GM12878 (cell line): Measurements from ENCODE around the gene NSMCE1. TPM values are rescaled to one million over a fixed set of nuclear protein-coding genes. Genes with fewer than 3 reads are reported as not detected.

Source experiments
- ATAC-seq: fragments of 200-7000 bp; cut with Tn5 transposase; 3 replicates; pipeline ENCODE4 v1.9.1; 2020; ENCODE audit warnings: mild to moderate bottlenecking, moderate library complexity
- BruUV-seq: library from RNA; stranded (reverse); fragments of 400-500 nt; replicated peaks from 2 replicates; lab custom pipeline; 2021; lab: Mats Ljungman, UMichigan
- CTCF ChIA-PET: fragments of 300-600 bp; sonication (Branson Sonifier 250); formaldehyde crosslinking; extraction: SDS; loops from one replicate; lab custom pipeline; 2021; ENCODE audit warnings: inconsistent platforms; lab: Yijun Ruan, JAX
- POLR2A ChIA-PET: fragments of 350-600 bp; formaldehyde crosslinking; extraction: SDS; loops from one replicate; lab custom pipeline; 2021; ENCODE audit warnings: inconsistent platforms; lab: Charles Lee
- RAD21 ChIA-PET: fragments of 300-600 bp; sonication (Branson Sonifier 250); formaldehyde crosslinking; loops from one replicate; lab custom pipeline; 2023; ENCODE audit warnings: antibody characterized with exemption; ENCODE audit not compliant: unreplicated experiment; lab: Charles Lee
- SMC1A ChIA-PET: fragments of 300-600 bp; sonication (Branson Sonifier 250); formaldehyde crosslinking; loops from one replicate; lab custom pipeline; 2023; ENCODE audit not compliant: unreplicated experiment, uncharacterized antibody; lab: Charles Lee
- DNase-seq: peaks from one replicate; pipeline ENCODE4 v3.0.0-alpha.2; 2011; ENCODE audit warnings: low read depth, low spot score
- FAIRE-seq: peaks from 3 replicates; lab custom pipeline; 2011; peaks lifted over from hg19 to GRCh38; lab: Jason Lieb, UNC
- H2AFZ ChIP-seq: 2 replicates; pipeline ENCODE4 v1.6.0; 2011; ENCODE audit warnings: low read depth, low read length, control low read depth; ENCODE audit not compliant: control insufficient read depth
- H3K27ac ChIP-seq: 2 replicates; pipeline ENCODE4 v1.5.1; 2011; ENCODE audit warnings: control low read depth; ENCODE audit not compliant: control insufficient read depth, insufficient read depth
- H3K27me3 ChIP-seq, 2 experiments: replicated peaks in 1 of 2; 2 replicates each; pipeline versions ENCODE4 v1.6.0 to v1.6.1; 2011; ENCODE audit warnings: low read length in 1 of 2; ENCODE audit not compliant: control insufficient read depth in 2 of 2, insufficient read depth in 2 of 2
- H3K36me3 ChIP-seq, 2 experiments: 2 replicates each; pipeline ENCODE4 v1.5.1; 2011; ENCODE audit warnings: low read length in 1 of 2; ENCODE audit not compliant: control insufficient read depth in 2 of 2, insufficient read depth in 2 of 2
- H3K4me1 ChIP-seq: 2 replicates; pipeline ENCODE4 v1.6.1; 2011; ENCODE audit warnings: mild to moderate bottlenecking, low read length, moderate library complexity, mixed read lengths; ENCODE audit not compliant: control insufficient read depth, insufficient read depth
- H3K4me2 ChIP-seq: 2 replicates; pipeline ENCODE4 v1.6.0; 2011; ENCODE audit warnings: control low read depth; ENCODE audit not compliant: control insufficient read depth, insufficient read depth
- H3K4me3 ChIP-seq: fragments of 200-600 bp; sonication (generic); 2 replicates; pipeline ENCODE4 v1.5.1; 2016
- H3K79me2 ChIP-seq: 2 replicates; pipeline ENCODE4 v1.6.0; 2011; ENCODE audit warnings: low read length; ENCODE audit not compliant: control insufficient read depth, insufficient read depth
- H3K9ac ChIP-seq: 2 replicates; pipeline ENCODE4 v1.8.0; 2011; ENCODE audit warnings: low read length, control low read depth, mixed read lengths; ENCODE audit not compliant: control insufficient read depth, insufficient read depth
- H3K9me3 ChIP-seq: replicated peaks from 3 replicates; pipeline ENCODE4 v1.5.1; 2011; ENCODE audit warnings: mild to moderate bottlenecking, low read length; ENCODE audit not compliant: control insufficient read depth, insufficient read depth
- H4K20me1 ChIP-seq: 2 replicates; pipeline ENCODE4 v1.6.0; 2011; ENCODE audit not compliant: control insufficient read depth, insufficient read depth
- BRCA1 ChIP-seq: IDR thresholded peaks from 2 replicates; pipeline ENCODE4 v1.6.1; 2011; ENCODE audit warnings: low read depth, low read length, improper control_type of control experiment
- EP300 ChIP-seq, 2 experiments: fragments of 150-350 bp in 1 of 2; IDR thresholded peaks; 2 replicates each; pipeline ENCODE4 v1.6.1; 2011 to 2012; ENCODE audit warnings: low read depth in 2 of 2, low read length in 2 of 2, borderline replicate concordance in 1 of 2, improper control_type of control experiment in 1 of 2, inconsistent platforms in 1 of 2; ENCODE audit not compliant: control insufficient read depth in 1 of 2
- EZH2 ChIP-seq: IDR thresholded peaks from 2 replicates; pipeline ENCODE4 v1.6.1; 2012; ENCODE audit warnings: low read depth, mild to moderate bottlenecking, control low read depth, inconsistent platforms, low read length, borderline replicate concordance; ENCODE audit not compliant: control insufficient read depth
- GABPA ChIP-seq: IDR thresholded peaks from 2 replicates; pipeline ENCODE4 v1.6.1; 2014; ENCODE audit warnings: antibody characterized with exemption, low read depth, mild to moderate bottlenecking, inconsistent platforms
- HDGF ChIP-seq: fragments of 450-650 bp; IDR thresholded peaks from 2 replicates; pipeline ENCODE4 v1.6.1; 2016; ENCODE audit warnings: antibody characterized with exemption
- MEF2B ChIP-seq: fragments of 450-650 bp; IDR thresholded peaks from 2 replicates; pipeline ENCODE4 v1.6.1; 2018; ENCODE audit warnings: mild to moderate bottlenecking, moderate library complexity; ENCODE audit not compliant: partially characterized antibody, poor library complexity, severe bottlenecking
- MTA2 ChIP-seq: fragments of 450-650 bp; IDR thresholded peaks from 2 replicates; pipeline ENCODE4 v1.6.1; 2016; ENCODE audit warnings: low read depth, mild to moderate bottlenecking, moderate library complexity
- RBBP5 ChIP-seq: fragments of 200-600 bp; sonication (generic); conservative IDR thresholded peaks from 2 replicates; pipeline ENCODE4 v1.6.1; 2016
- SREBF2 ChIP-seq: IDR thresholded peaks from 2 replicates; pipeline ENCODE4 v1.6.1; 2012; ENCODE audit warnings: mild to moderate bottlenecking, low read length
- STAT3 ChIP-seq: IDR thresholded peaks from 2 replicates; pipeline ENCODE4 v1.6.1; 2011; ENCODE audit warnings: low read depth, low read length, improper control_type of control experiment
- TCF7 ChIP-seq: IDR thresholded peaks from 2 replicates; pipeline ENCODE4 v1.6.1; 2014; ENCODE audit warnings: antibody characterized with exemption, borderline replicate concordance
- YBX1 ChIP-seq: fragments of 450-650 bp; IDR thresholded peaks from 2 replicates; pipeline ENCODE4 v1.6.1; 2016; ENCODE audit warnings: antibody characterized with exemption
- ZBTB40 ChIP-seq: fragments of 450-650 bp; IDR thresholded peaks from 2 replicates; pipeline ENCODE4 v1.6.1; 2016; ENCODE audit warnings: mild to moderate bottlenecking, moderate library complexity, borderline replicate concordance
- WGBS: methylation state at CpG from one replicate; pipeline ENCODE4 v1.1.6; 2016; ENCODE audit warnings: low lambda C conversion rate; ENCODE audit not compliant: insufficient replicate concordance, insufficient coverage; ENCODE audit errors: missing lambda C conversion rate; 5-methylcytosine and 5-hydroxymethylcytosine counted together
- in situ Hi-C: fragments of 300-500 bp; cut with MboI; formaldehyde crosslinking; loops from 9 replicates; pipeline ENCODE4 v1.14.3; 2018; ENCODE audit warnings: mixed read lengths
- intact Hi-C: fragments of 100-400 bp; cut with micrococcal nuclease; formaldehyde crosslinking; loops from one replicate; pipeline ENCODE4 v1.14.2; 2022; ENCODE audit not compliant: unreplicated experiment
- polyA plus RNA-seq, 11 experiments: library from polyadenylated mRNA; depleted of rRNA in 4 of 11; unstranded in 6 of 11; stranded (reverse) in 5 of 11; fragments of >200 nt; fragmentation: Nextera tagmentation in 4 of 11; fragmentation: Illumina TruSeq in 1 of 11; extraction: Ambion mirVana in 4 of 11; extraction: Trizol in 1 of 11; gene quantifications; 1 replicate in 1 of 11; 2 replicates in 10 of 11; pipeline versions ENCODE4 v1.2.1 to v1.2.3, GENCODE V29; 2011 to 2016; ENCODE audit warnings: inconsistent platforms in 2 of 11, missing spikeins in 2 of 11, low read depth in 1 of 11
- total RNA-seq, 4 experiments: library from RNA; depleted of rRNA in 3 of 4; stranded (reverse); fragments of >200 nt in 3 of 4; fragmentation: Illumina TruSeq in 1 of 4; extraction: Trizol in 1 of 4; gene quantifications; 2 replicates each; pipeline versions ENCODE4 v1.2.1 to v1.2.3, GENCODE V29; 2013 to 2021
- TF ChIP-seq, protein P1 (sequence below): fragments of 450-650 bp; IDR thresholded peaks from 2 replicates; pipeline ENCODE4 v1.6.1; 2016; ENCODE audit warnings: mild to moderate bottlenecking

Gene NSMCE1
- total and polyA plus RNA-seq, 10 of the 15 experiments (the other 5 are each of a cell fraction or from before 2014, with no cell fraction given): 54.0 to 214 (median 71.4) TPM

- TF ChIP-seq ZBTB40 (no peak), GABPA (no peak), MEF2B (no peak)
- TF ChIP-seq, protein P1, sequence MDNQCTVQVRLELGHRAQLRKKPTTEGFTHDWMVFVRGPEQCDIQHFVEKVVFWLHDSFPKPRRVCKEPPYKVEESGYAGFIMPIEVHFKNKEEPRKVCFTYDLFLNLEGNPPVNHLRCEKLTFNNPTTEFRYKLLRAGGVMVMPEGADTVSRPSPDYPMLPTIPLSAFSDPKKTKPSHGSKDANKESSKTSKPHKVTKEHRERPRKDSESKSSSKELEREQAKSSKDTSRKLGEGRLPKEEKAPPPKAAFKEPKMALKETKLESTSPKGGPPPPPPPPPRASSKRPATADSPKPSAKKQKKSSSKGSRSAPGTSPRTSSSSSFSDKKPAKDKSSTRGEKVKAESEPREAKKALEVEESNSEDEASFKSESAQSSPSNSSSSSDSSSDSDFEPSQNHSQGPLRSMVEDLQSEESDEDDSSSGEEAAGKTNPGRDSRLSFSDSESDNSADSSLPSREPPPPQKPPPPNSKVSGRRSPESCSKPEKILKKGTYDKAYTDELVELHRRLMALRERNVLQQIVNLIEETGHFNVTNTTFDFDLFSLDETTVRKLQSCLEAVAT: no peak
- TF ChIP-seq, all 136 proteins: peak for 0
Observed at GRCh38 chr16:27220120-27220519, 48.5 kb downstream of the NSMCE1 start (continued).

- Histone ChIP-seq H4K20me1 (no peaks in the 10 kb centered on the region), H3K27me3 (no peaks in the 10 kb centered on the region), H3K4me2 (no peak overlapping the region), H3K36me3 (peaks cover 0 to 3% of the 10 kb centered on the region in 2 experiments; a peak in 3 of 4 replicates), H3K9me3 (no peaks in the 10 kb centered on the region), H3K4me3 (no peak overlapping the region), H2AFZ (no peak overlapping the region), H3K27ac (no peak overlapping the region), H3K9ac (no peak overlapping the region), H3K79me2 (no peaks in the 10 kb centered on the region), H3K4me1 (no peaks in the 10 kb centered on the region)
- BruUV-seq: no TSS peak
- ChIA-PET CTCF (interaction anchor here (0.6 kb wide), 1 partner anchor 138 kb away, joined by 3 read pairs; no protein-coding TSS in a partner anchor), RAD21 (no interaction called here), SMC1A (no interaction called here), POLR2A (no interaction called here)
- DNase-seq: no peak
- no peak for ATAC-seq
- no peak for FAIRE-seq
- intact Hi-C loops (no loop called here), in situ Hi-C loops (no loop called here)
- WGBS: 88% methylated on average over 10 of the region's 10 CpGs
- TF ChIP-seq BRCA1 (no peak), YBX1 (no peak), SREBF2 (no peak), HDGF (no peak), EZH2 (no peak), STAT3 (no peak), EP300 (IDR thresholded peaks at IDR 0.05; ENCODE audit: borderline replicate concordance in 1 of 2, control insufficient read depth in 1 of 2, low read depth in 2 of 2, low read length in 2 of 2) (no peak), ZBTB40 (no peak), TCF7 (no peak), MTA2 (no peak), RBBP5 (no peak)
Observed at GRCh38 chr16:27219161-27219560, 49.4 kb downstream of the NSMCE1 start.
